ENCODE measurements around the gene NDUFA8.
"Not testable (repeated sequence)": the region's sequence is repeated elsewhere in the genome, so short reads cannot be mapped to it uniquely, and the experiment has no call there.

NDUFA8 gene

DNA sequence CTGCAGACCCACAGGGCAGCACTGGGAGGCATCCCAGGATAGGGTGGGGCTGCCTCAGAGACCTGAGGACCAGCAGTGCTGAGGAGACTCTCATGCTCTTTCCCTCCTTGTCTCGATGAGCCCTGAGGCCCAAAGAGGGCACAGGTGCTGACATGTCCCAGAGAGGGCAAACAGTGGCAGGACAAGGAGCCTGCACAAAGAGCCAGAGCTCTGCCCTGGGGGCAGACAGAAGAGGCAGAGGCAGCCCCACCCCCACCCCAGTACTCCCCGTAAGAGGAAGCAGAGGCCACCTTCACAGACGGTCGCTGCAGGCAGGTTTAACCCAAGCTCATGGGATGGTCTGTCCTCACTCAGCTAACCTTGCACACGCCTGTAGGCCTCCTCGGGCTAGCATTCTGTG, 37.1 kb downstream of the NDUFA8 start:
- DNase-seq (ENCODE audit: low spot score) (no peak), FAIRE-seq (no peak)

DNA sequence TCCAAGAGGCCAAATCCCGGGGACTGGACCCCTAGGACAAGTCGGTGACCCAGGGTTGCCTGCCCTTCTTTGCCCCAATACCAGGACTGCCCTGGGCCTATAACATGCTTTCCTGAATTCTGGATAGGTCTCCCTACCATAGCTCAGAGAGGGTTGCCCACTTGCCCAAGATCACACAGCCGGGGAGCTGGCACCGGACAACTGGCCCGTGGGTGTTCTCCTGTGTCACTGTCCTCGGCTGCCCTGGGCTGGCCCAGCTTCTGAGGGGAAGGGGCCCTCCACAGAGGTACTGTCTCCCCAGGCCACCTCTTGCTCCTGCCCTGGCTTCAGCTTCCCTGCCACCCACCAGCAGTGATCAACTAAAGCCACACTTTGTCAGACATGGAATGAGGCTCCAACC, 37.6 kb downstream of the NDUFA8 start:
- no peak for DNase-seq (ENCODE audit: low spot score)
- FAIRE-seq = no peak

GRCh38 chr9:122121391-122121790, 38.2 kb downstream of the NDUFA8 start:
- DNase-seq (ENCODE audit: low spot score) (no peak), FAIRE-seq (no peak)

DNA sequence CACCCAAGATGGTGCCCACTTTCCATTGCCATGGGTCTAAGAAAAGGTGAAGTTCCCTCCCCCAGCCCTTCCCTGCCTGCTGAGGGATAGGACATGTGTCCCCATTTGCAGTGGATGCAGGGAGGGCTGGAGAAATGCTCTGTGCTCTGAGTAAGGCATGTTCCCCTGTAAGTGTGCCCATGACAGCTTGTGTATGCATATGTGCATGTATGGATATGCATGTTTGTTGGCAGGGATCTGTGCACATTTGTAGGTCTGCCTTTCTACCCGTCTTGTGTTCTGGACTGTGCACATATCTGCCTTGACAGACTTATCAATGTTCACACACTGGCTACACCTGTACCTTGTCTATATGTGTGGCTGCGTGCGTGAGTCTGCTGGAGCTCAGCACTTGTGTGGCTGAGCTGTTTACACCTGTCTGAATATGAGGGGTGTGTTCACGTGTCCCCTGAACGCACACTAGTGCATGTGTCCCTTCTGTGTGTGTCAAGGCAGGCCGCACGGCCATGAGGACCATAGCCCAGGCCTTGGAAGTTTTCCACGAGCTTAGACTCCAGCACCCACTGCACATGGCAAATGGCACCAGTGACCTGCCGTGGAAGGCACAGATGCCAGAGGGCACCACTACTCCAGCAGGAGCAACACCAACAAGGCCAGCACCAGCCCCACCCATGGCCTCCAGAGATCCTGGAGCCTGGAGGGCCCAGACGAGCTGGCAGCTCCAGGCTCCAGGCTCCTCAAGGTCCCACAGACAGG, 39.1 kb downstream of the NDUFA8 start:
- FAIRE-seq = no peak
- no peak for DNase-seq (ENCODE audit: low spot score)

DNA sequence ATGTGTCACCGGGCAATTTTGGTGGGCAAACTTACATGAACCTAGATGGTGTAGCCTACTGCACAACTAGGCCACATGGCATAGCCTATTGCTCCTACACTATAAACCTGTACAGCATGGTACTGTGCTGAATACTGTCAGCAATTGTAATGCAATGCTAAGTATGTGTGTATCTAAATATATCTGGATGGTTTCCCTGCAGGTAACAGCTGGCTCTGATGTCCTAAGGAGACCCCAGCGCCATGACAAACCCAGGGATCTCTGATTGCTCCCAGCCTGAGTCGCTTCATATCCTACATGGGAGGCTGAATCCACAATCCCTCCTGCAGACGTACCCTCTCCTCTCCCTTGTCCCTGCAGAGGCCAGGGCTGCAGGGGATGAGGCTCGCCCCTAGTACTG, 39.9 kb downstream of the NDUFA8 start:
- DNase-seq (ENCODE audit: low spot score) = no peak
- no peak for FAIRE-seq

GRCh38 chr9:122119166-122119521, 40.4 kb downstream of the NDUFA8 start:
- no peak for DNase-seq (ENCODE audit: low spot score)
- FAIRE-seq = no peak

GRCh38 chr9:122118343-122119165, 41.0 kb downstream of the NDUFA8 start:
- FAIRE-seq = no peak

GRCh38 chr9:122117241-122117640, 42.3 kb downstream of the NDUFA8 start:
- FAIRE-seq = not testable (repeated sequence)

More at GRCh38 chr9:122118343-122119165, 41.0 kb downstream of the NDUFA8 start:
- no peak for DNase-seq (ENCODE audit: low spot score)

DNA sequence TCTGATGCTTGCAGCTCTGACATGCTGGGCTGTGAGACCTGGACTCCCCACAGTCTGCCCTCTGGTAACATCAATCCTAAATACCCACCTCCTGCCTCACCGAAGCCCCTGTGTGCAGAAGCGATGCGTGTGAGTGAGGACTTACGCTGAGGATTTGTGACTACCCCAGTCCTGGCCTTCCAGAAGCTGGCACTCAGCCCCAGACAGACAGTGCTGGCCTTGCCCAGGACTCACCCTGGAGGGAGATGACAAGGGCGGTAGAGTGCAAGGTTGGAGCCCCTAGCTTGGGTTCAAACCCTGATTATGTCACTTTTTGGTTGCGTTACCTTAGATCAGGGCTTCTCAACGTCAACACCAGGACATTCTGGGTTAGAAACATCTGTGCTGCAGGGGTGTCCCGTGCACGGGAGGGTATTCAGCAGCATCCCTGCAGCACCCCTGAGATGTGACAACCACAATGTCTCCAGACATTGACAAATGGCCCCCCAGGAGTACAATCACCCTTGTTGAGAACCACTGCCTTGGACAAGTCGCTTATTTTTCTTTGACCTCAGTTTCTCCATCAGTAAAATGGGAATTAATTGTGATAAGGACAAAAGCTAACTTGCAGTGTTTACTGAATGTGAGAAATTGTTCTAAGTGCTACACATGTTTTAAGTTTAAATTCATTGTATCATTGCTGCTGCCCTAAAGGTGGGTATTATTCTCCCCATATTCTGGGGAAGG, 43.0 kb downstream of the NDUFA8 start:
- no peak for FAIRE-seq
- DNase-seq (ENCODE audit: low spot score) = no peak

More at GRCh38 chr9:122117241-122117640, 42.3 kb downstream of the NDUFA8 start:
- not testable (repeated sequence) for DNase-seq (ENCODE audit: low spot score)

DNA sequence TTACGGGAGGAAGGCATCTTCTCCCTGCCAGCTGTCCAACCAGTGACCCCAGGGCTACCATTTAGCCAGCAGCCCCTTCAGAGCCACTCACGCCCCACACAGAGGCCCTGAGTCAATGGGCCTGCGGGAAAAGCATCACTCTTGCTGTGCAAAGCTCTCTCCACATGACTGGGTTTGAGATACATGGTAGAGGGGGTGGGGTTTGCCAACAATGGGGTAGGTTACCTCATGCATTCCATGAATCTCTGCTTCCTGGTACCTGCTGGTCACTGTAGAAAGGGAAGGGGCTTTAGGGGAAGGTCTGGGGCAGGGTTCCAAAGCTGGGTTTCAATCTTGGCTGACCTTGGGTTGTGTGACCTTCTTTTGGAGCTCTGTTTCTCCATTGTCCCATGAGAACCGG, 43.5 kb downstream of the NDUFA8 start:
- DNase-seq (ENCODE audit: low spot score) (peak; percentile 10), FAIRE-seq (no peak)

DNA sequence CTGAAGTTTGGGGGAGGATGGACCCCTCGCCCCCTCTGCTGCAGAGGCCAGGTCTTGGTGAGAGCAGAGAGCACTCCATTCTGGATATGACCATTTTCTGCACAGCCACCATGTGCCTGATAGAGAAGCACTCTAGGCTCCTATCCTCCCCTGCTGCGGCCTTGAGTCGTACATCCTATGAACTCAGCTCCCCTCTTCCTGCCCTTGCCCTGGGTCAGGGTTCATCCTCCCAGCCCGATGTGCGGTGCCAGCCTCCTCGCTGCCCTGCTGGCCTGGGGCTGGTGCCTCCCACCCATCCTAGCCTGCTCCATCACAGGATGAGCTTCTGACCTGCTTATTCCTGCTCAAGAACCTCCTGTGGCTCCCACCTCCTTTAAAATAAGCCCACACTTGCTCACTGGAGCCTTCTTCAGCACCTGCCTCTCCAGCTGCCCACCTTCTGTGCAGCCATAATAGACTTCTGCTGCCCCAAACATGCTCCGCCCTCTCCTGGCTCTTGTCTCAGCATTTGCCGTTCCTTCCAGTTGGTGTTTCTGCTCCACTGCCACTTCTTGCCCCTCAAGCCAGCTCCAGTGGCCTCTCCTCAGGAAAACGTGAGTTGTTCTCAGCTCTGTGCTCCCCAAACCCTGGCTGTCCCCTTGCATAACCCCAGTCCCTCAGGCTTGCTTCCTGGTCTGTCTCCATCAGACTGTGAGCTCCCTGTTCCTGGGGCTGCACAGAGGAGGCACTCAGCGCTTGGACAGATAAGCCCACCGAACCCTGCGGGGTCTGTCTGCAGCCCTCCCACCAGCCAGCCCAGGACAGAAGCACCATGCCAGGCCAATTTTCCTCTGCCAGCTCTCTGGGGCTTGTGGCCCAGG, 44.2 kb downstream of the NDUFA8 start:
- DNase-seq (ENCODE audit: low spot score) (no peak), FAIRE-seq (no peak)

GRCh38 chr9:122113574-122113973, 46.0 kb downstream of the NDUFA8 start:
- DNase-seq (ENCODE audit: low spot score) = no peak
- no peak for FAIRE-seq

DNA sequence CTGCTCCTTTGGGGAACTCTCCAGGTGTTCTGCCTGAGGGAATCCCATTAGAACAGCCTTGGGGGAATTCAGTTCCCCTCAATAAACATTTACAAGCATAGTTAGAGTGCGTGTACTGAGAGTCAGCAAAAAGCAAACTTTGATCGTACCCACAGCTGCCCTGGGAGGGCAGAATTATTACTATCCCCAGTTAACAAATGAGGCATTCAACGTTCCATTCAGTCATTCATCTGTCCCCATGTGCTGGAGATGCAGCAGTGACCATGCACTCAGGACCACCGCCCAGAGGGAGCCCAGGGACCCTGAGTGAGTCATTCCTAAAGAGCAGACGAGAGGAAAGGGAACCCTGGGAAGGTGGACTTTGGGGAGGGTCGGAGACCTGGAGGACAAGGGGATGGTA, 47.3 kb downstream of the NDUFA8 start:
- FAIRE-seq (no peak), DNase-seq (ENCODE audit: low spot score) (no peak)

DNA sequence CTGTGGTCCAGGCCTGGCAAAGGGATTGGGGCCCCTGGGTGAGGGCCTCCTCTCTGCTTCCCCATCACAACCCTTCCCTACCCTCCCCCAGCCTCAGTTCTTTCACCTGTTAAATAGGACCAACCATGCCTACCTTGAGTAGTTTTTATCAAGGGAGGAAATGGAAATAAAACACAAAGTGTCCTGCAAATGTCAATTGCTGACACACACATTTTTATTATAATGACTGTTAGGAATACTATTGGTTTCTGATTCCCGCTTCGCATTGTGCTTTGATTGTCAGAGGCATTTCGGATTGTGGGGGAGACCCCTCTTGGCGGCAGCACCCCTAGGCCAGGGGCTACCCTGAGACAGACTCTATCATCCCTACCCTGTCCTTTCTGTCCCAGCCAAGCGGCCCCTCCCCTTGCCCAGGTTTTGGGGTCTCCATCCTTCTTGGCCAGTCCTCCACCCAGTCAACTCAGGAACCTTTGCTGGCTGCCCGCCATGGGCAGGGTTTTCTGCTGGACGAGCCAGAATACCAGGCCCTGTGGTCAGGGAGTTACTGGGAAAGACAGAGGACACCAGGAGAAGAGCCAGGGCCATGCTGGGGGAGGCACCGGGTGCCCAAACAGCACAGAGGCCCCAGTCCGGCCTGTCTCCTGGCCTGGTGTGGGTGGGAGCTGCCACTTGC, 48.0 kb downstream of the NDUFA8 start:
- no peak for DNase-seq (ENCODE audit: low spot score)
- FAIRE-seq = no peak

GRCh38 chr9:122110100-122110833, 49.3 kb downstream of the NDUFA8 start:
- FAIRE-seq = no peak
- no peak for DNase-seq (ENCODE audit: low spot score)

GRCh38 chr9:122109035-122109813, 50.4 kb downstream of the NDUFA8 start:
- DNase-seq (ENCODE audit: low spot score) = no peak
- FAIRE-seq = no peak

GRCh38 chr9:122107291-122107805, 52.2 kb downstream of the NDUFA8 start:
- no peak for FAIRE-seq
- no peak for DNase-seq (ENCODE audit: low spot score)

DNA sequence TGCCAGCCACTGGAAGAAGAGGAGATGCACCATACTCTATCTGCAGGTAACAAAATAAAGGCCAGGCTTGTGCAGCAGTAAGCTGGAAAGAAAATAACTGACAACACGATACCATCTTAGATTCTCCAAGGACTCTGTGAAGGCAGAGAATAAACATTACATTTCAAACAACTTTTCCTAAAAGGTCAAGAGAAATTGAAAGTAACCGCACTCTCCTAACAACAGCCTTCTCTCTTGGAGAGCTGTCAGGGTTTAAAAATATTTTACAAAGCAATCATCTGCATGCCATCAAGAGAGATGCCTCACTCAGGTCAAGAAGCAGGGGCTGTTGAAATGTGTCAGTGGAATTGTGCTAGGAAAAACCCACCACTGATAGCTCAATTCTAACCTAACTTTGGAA, 53.0 kb downstream of the NDUFA8 start:
- DNase-seq (ENCODE audit: low spot score) (no peak), FAIRE-seq (no peak)

DNA sequence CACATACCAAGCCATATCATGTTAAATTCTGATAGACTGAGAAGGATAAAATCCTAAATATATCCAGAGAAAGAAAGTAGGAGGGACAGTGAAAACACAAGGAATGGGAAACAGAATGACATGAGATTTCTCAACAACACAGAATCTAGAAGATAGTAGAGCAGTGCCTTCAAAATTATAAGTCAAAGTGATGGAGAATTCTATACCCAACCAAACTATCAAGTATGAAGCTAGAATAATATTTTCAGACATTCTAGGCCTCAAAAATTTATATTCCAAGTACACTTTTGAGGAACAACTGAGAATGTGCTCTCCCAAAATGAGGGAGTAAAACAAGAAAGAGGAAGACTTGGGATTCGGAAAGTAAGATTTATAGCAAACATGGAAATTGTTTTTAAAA, 55.6 kb downstream of the NDUFA8 start:
- FAIRE-seq = no peak
- DNase-seq (ENCODE audit: low spot score) = no peak

All from RCC 7860 (cell line).